HepG2 (cell line): ENCODE measurements around the gene MYPN. TPM values are rescaled to one million over a fixed set of nuclear protein-coding genes. Genes with fewer than 3 reads are reported as not detected.

Source experiments
- ATAC-seq: fragments of 200-7000 bp; cut with Tn5 transposase; 3 replicates; pipeline ENCODE4 v1.9.1; 2020; ENCODE audit warnings: mild to moderate bottlenecking, moderate library complexity
- BruUV-seq: library from RNA; stranded (reverse); fragments of 400-500 nt; replicated peaks from 2 replicates; lab custom pipeline; 2021; lab: Mats Ljungman, UMichigan
- CTCF ChIA-PET: fragments of 300-600 bp; formaldehyde crosslinking; extraction: SDS; loops from one replicate; lab custom pipeline; 2021; ENCODE audit warnings: low total read pairs, inconsistent platforms, low intra/inter-chr PET ratio; lab: Yijun Ruan, JAX
- POLR2A ChIA-PET: fragments of 350-600 bp; sonication (Branson Sonifier 250); formaldehyde crosslinking; loops from one replicate; lab custom pipeline; 2020; ENCODE audit warnings: antibody characterized with exemption, inconsistent platforms; lab: Yijun Ruan, JAX
- DNase-seq: peaks from one replicate; pipeline ENCODE4 v3.0.0-alpha.2; 2015; ENCODE audit warnings: low spot score
- FAIRE-seq: peaks from 3 replicates; lab custom pipeline; 2011; peaks lifted over from hg19 to GRCh38; lab: Jason Lieb, UNC
- H2AFZ ChIP-seq: one replicate; pipeline ENCODE4 v1.6.1; 2011; ENCODE audit warnings: low read length, inconsistent platforms
- H3K27ac ChIP-seq: fragments of 300-600 bp; 3 replicates; pipeline ENCODE4 v1.8.0; 2011; ENCODE audit warnings: mixed run types, mild to moderate bottlenecking, mixed read lengths, low read length, inconsistent platforms; ENCODE audit not compliant: insufficient read depth; ENCODE audit errors: extremely low read length
- H3K27me3 ChIP-seq, 2 experiments: fragments of 200-600 bp in 1 of 2; 2 replicates in 1 of 2; 3 replicates in 1 of 2; pipeline versions ENCODE4 v1.6.0 to v1.8.0; 2011; ENCODE audit warnings: low read length in 2 of 2, mild to moderate bottlenecking in 2 of 2, moderate library complexity in 2 of 2, inconsistent platforms in 1 of 2; ENCODE audit not compliant: insufficient read depth in 2 of 2, control insufficient read depth in 1 of 2
- H3K36me3 ChIP-seq, 2 experiments: fragments of 200-600 bp in 1 of 2; replicated peaks in 1 of 2; 2 replicates in 1 of 2; 3 replicates in 1 of 2; pipeline versions ENCODE4 v1.5.1 to v1.8.0; 2011; ENCODE audit warnings: low read length in 2 of 2, inconsistent platforms in 1 of 2; ENCODE audit not compliant: insufficient read depth in 2 of 2, control insufficient read depth in 1 of 2
- H3K4me1 ChIP-seq: 2 replicates; pipeline ENCODE4 v1.5.1; 2012; ENCODE audit warnings: low read length, inconsistent platforms; ENCODE audit not compliant: insufficient read depth
- H3K4me2 ChIP-seq: 2 replicates; pipeline ENCODE4 v1.6.0; 2011; ENCODE audit warnings: low read depth, low read length, inconsistent platforms
- H3K4me3 ChIP-seq, 3 experiments: fragments of 200-600 bp in 1 of 3; sonication (generic), shearing (Covaris generic) in 1 of 3; replicated peaks in 1 of 3; 2 replicates each; pipeline ENCODE4 v1.5.1; 2011 to 2016; ENCODE audit warnings: low read length in 3 of 3, inconsistent platforms in 2 of 3, low read depth in 2 of 3, mild to moderate bottlenecking in 2 of 3, control low read depth in 1 of 3, mixed read lengths in 1 of 3; ENCODE audit not compliant: insufficient read depth in 1 of 3
- H3K79me2 ChIP-seq: one replicate; pipeline ENCODE4 v1.6.1; 2011; ENCODE audit warnings: low read length, inconsistent platforms; ENCODE audit not compliant: insufficient read depth
- H3K9ac ChIP-seq: 2 replicates; pipeline ENCODE4 v1.6.0; 2011; ENCODE audit warnings: mild to moderate bottlenecking, low read depth, low read length, inconsistent platforms; ENCODE audit not compliant: insufficient read depth
- H3K9me3 ChIP-seq: 2 replicates; pipeline ENCODE4 v1.5.1; 2012; ENCODE audit warnings: mild to moderate bottlenecking, low read length
- H4K20me1 ChIP-seq: 2 replicates; pipeline ENCODE4 v1.6.0; 2011; ENCODE audit warnings: inconsistent platforms, mild to moderate bottlenecking, low read length, moderate library complexity; ENCODE audit not compliant: insufficient read depth
- ADNP ChIP-seq: sonication (generic); formaldehyde crosslinking; IDR thresholded peaks from 2 replicates; pipeline ENCODE4 v1.4.0; 2020; ENCODE audit warnings: missing genetic modification reagents
- BHLHE40 ChIP-seq: IDR thresholded peaks from 2 replicates; pipeline ENCODE4 v1.6.1; 2011; ENCODE audit warnings: low read length, improper control_type of control experiment
- HNF1A ChIP-seq, 2 experiments: sonication (generic) in 1 of 2; formaldehyde crosslinking in 1 of 2; IDR thresholded peaks; 2 replicates each; pipeline versions ENCODE4 v1.4.0 to v1.6.1; 2016 to 2020; ENCODE audit warnings: borderline replicate concordance in 1 of 2, low read depth in 1 of 2, mild to moderate bottlenecking in 1 of 2, missing genetic modification reagents in 1 of 2
- HOXA7 ChIP-seq: sonication (generic); formaldehyde crosslinking; IDR thresholded peaks from 2 replicates; pipeline ENCODE4 v1.8.1; 2022; ENCODE audit warnings: mild to moderate bottlenecking, missing genetic modification reagents, moderate library complexity
- KLF9 ChIP-seq: IDR thresholded peaks from 2 replicates; pipeline ENCODE4 v1.6.1; 2016; ENCODE audit warnings: low read depth
- KMT2B ChIP-seq: IDR thresholded peaks from 2 replicates; pipeline ENCODE4 v1.6.1; 2016; ENCODE audit warnings: missing genetic modification reagents, missing compliant biosample characterization
- PHF8 ChIP-seq: sonication (generic); formaldehyde crosslinking; IDR thresholded peaks from 2 replicates; pipeline ENCODE4 v1.5.0; 2020; ENCODE audit warnings: missing genetic modification reagents
- REL ChIP-seq: sonication (generic); formaldehyde crosslinking; conservative IDR thresholded peaks from 2 replicates; pipeline ENCODE4 v1.8.0; 2022; ENCODE audit warnings: mild to moderate bottlenecking, missing genetic modification reagents, moderate library complexity
- RFXANK ChIP-seq: IDR thresholded peaks from 2 replicates; pipeline ENCODE4 v1.6.1; 2016
- SNAPC2 ChIP-seq: sonication (generic); formaldehyde crosslinking; IDR thresholded peaks from 2 replicates; pipeline ENCODE4 v1.8.1; 2022; ENCODE audit warnings: mild to moderate bottlenecking, missing genetic modification reagents
- TSC22D2 ChIP-seq: sonication (generic); formaldehyde crosslinking; IDR thresholded peaks from 2 replicates; pipeline ENCODE4 v1.5.1; 2020; ENCODE audit warnings: missing genetic modification reagents, mild to moderate bottlenecking, borderline replicate concordance
- ZBTB14 ChIP-seq: sonication (generic); formaldehyde crosslinking; IDR thresholded peaks from 2 replicates; pipeline ENCODE4 v1.4.0; 2020; ENCODE audit warnings: missing genetic modification reagents
- ZBTB39 ChIP-seq: sonication (generic); formaldehyde crosslinking; IDR thresholded peaks from 2 replicates; pipeline ENCODE4 v1.5.0; 2020; ENCODE audit warnings: missing genetic modification reagents
- ZNF101 ChIP-seq: sonication (generic); formaldehyde crosslinking; IDR thresholded peaks from 2 replicates; pipeline ENCODE4 v1.4.0; 2020; ENCODE audit warnings: mild to moderate bottlenecking, low read depth, missing genetic modification reagents, borderline replicate concordance
- ZNF337 ChIP-seq: sonication (generic); formaldehyde crosslinking; IDR thresholded peaks from 2 replicates; pipeline ENCODE4 v1.5.1; 2020; ENCODE audit warnings: missing genetic modification reagents, low read depth, mild to moderate bottlenecking, borderline replicate concordance
- ZNF850 ChIP-seq: sonication (generic); formaldehyde crosslinking; conservative IDR thresholded peaks from 2 replicates; pipeline ENCODE4 v1.9.0; 2021; ENCODE audit warnings: mild to moderate bottlenecking, missing genetic modification reagents
- whole genome bisulfite sequencing: methylation state at CpG from one replicate; pipeline ENCODE4 v1.1.6; 2017; ENCODE audit warnings: low lambda C conversion rate; 5-methylcytosine and 5-hydroxymethylcytosine counted together
- in situ Hi-C: cut with HindIII; loops from 2 replicates; pipeline ENCODE4 v1.10.0; 2017; ENCODE audit warnings: low pct_unique_long_range_greater_than_20kb; ENCODE audit not compliant: extremely low pct_ligation_motif_present
- intact Hi-C: fragments of 100-400 bp; cut with micrococcal nuclease; formaldehyde crosslinking; loops from one replicate; pipeline ENCODE4 v1.10.0; 2022; ENCODE audit not compliant: unreplicated experiment
- polyA plus RNA-seq, 8 experiments: library from polyadenylated mRNA; depleted of rRNA in 3 of 8; stranded (reverse) in 7 of 8; unstranded in 1 of 8; fragments of >200 nt; fragmentation: Illumina TruSeq in 4 of 8; extraction: Trizol in 4 of 8; gene quantifications; 2 replicates each; pipeline versions ENCODE4 v1.2.1 to v1.2.3, GENCODE V29; 2011 to 2016; ENCODE audit warnings: low read depth in 4 of 8, missing spikeins in 1 of 8, mixed read lengths in 1 of 8; ENCODE audit not compliant: insufficient read depth in 1 of 8
- total RNA-seq, 5 experiments: library from RNA; depleted of rRNA; stranded (reverse); fragments of >200 nt; fragmentation: Illumina TruSeq; extraction: Trizol; gene quantifications; 2 replicates each; pipeline ENCODE4 v1.2.3, GENCODE V29; 2016; ENCODE audit warnings: low read depth in 1 of 5

MYPN gene
- total and polyA plus RNA-seq, 2 of the 13 experiments (the other 11 are each of a cell fraction or from before 2014, with no cell fraction given), result not detected

GRCh38 chr10:68077026-68077425 is 32.3 kb upstream of the MYPN start:
- Histone ChIP-seq H3K9ac (no peak overlapping the region), H3K79me2 (peaks cover 25% of the 10 kb centered on the region), H3K36me3 (no peaks in the 10 kb centered on the region), H3K27me3 (no peaks in the 10 kb centered on the region), H4K20me1 (no peaks in the 10 kb centered on the region; the same call in 1 of the 2 replicates), H3K9me3 (no peaks in the 10 kb centered on the region), H3K27ac (no peak overlapping the region), H2AFZ (no peak overlapping the region), H3K4me3 (no peak overlapping the region), H3K4me1 (peaks cover 23% of the 10 kb centered on the region), H3K4me2 (no peak overlapping the region)
- TF ChIP-seq BHLHE40, result no peak
- TF ChIP-seq ZNF850 (CRISPR knock-in tag), result no peak
- no peak for TF ChIP-seq HNF1A (IDR thresholded peaks at IDR 0.05; ENCODE audit: low read depth)
- TF ChIP-seq HNF1A (CRISPR knock-in tag; IDR thresholded peaks at IDR 0.05; ENCODE audit: borderline replicate concordance), result no peak
- no peak for TF ChIP-seq ZBTB14 (CRISPR knock-in tag)
- TF ChIP-seq ADNP, result no peak
- TF ChIP-seq HOXA7 (CRISPR knock-in tag), result no peak
- TF ChIP-seq REL (CRISPR knock-in tag), result no peak
- no peak for TF ChIP-seq SNAPC2 (CRISPR knock-in tag)
- TF ChIP-seq ZNF101 (CRISPR knock-in tag), result no peak
- TF ChIP-seq PHF8 (CRISPR knock-in tag), result no peak
- TF ChIP-seq ZNF337 (CRISPR knock-in tag), result no peak
- no peak for TF ChIP-seq ZBTB39 (CRISPR knock-in tag)
- TF ChIP-seq TSC22D2 (CRISPR knock-in tag), result no peak
- TF ChIP-seq KMT2B (CRISPR knock-in tag), result no peak
- no peak for TF ChIP-seq KLF9 (CRISPR knock-in tag)
- TF ChIP-seq RFXANK, result no peak
- in situ Hi-C loops (no loop called here), intact Hi-C loops (loop anchor here (10.0 kb wide), 2 partner anchors 52 to 222 kb away; no protein-coding TSS in a partner anchor)
- FAIRE-seq, result no peak
- DNase-seq, result no peak
- ChIA-PET POLR2A (no interaction called here), CTCF (no interaction called here)
- 75% methylated on average over 5 of the region's 5 CpGs for WGBS
- BruUV-seq, result no TSS peak
- ATAC-seq, result no peak
